Upper lobe of left lung (tissue), 6 donors: Measurements from ENCODE around the gene KRTAP9-6. TPM values are rescaled to one million over a fixed set of nuclear protein-coding genes. Genes with fewer than 3 reads are reported as not detected.

Experiments
- ATAC-seq, 2 donors: fragments of 200-7000 bp; cut with Tn5 transposase; one replicate each; pipeline ENCODE4 v1.9.1; 2022; ENCODE audit warnings: mild to moderate bottlenecking in 2 of 2, moderate library complexity in 2 of 2; ENCODE audit not compliant: low FRiP score in 2 of 2
- DNase-seq, 2 donors: peaks; one replicate each; pipeline ENCODE4 v3.0.0-alpha.2; 2019 to 2020
- H3K27ac ChIP-seq, 4 donors: fragments of 200-600 bp; sonication (generic); one replicate each; pipeline ENCODE4 v1.5.1; 2016 to 2019
- H3K27me3 ChIP-seq, 4 donors: fragments of 200-600 bp; sonication (generic); one replicate each; pipeline ENCODE4 v1.5.1; 2017 to 2019
- H3K36me3 ChIP-seq, 4 donors: fragments of 200-600 bp; sonication (generic); one replicate each; pipeline ENCODE4 v1.5.1; 2016 to 2019
- H3K4me1 ChIP-seq, 4 donors: fragments of 200-600 bp; sonication (generic); one replicate each; pipeline ENCODE4 v1.5.1; 2018 to 2019
- H3K4me3 ChIP-seq, 4 donors: fragments of 200-600 bp; sonication (generic); one replicate each; pipeline ENCODE4 v1.5.1; 2017 to 2019; ENCODE audit warnings: mild to moderate bottlenecking in 2 of 4, moderate library complexity in 1 of 4
- H3K9me3 ChIP-seq, 4 donors: fragments of 200-600 bp; sonication (generic); one replicate each; pipeline ENCODE4 v1.5.1; 2018 to 2019
- EP300 ChIP-seq, 4 donors: sonication (generic); formaldehyde crosslinking; IDR thresholded peaks; one replicate each; pipeline ENCODE4 v1.5.1; 2017; ENCODE audit warnings: antibody characterized with exemption in 4 of 4, control low read depth in 2 of 4
- POLR2A ChIP-seq, 4 donors: fragments of 450-650 bp; IDR thresholded peaks; one replicate each; pipeline ENCODE4 v1.5.1; 2016 to 2017; ENCODE audit warnings: antibody characterized with exemption in 4 of 4, mild to moderate bottlenecking in 2 of 4
- POLR2AphosphoS5 ChIP-seq, 2 donors: sonication (generic); formaldehyde crosslinking; IDR thresholded peaks; one replicate each; pipeline ENCODE4 v1.5.1; 2017; ENCODE audit warnings: antibody characterized with exemption in 2 of 2
- WGBS, 2 donors: methylation state at CpG; one replicate each; pipeline ENCODE4 v1.1.5; 2017 to 2018; 5-methylcytosine and 5-hydroxymethylcytosine counted together
- total RNA-seq, 6 donors: library from RNA; depleted of rRNA in 4 of 6; stranded (reverse); fragments of >200 nt in 4 of 6; gene quantifications; one replicate each; pipeline versions ENCODE4 v1.1.0 to v1.2.1, GENCODE V29; 2016 to 2021
- TF ChIP-seq, protein P1 (sequence below), 6 experiments: fragments of 450-650 bp in 4 of 6; fragments of 200-600 bp in 2 of 6; sonication (generic) in 2 of 6; IDR thresholded peaks; one replicate each; pipeline ENCODE4 v1.5.1; 2016 to 2019; ENCODE audit warnings: antibody characterized with exemption in 6 of 6
- donor health status: DM: no; HTN: no; CAD: no; lungs with moderate emphysema.
- donor health status: DM: no; HTN: yes; CAD: no; lungs with severe emphysema.

KRTAP9-6 gene
- total RNA-seq, 6 donors from 2014 or later, result not detected

DNA sequence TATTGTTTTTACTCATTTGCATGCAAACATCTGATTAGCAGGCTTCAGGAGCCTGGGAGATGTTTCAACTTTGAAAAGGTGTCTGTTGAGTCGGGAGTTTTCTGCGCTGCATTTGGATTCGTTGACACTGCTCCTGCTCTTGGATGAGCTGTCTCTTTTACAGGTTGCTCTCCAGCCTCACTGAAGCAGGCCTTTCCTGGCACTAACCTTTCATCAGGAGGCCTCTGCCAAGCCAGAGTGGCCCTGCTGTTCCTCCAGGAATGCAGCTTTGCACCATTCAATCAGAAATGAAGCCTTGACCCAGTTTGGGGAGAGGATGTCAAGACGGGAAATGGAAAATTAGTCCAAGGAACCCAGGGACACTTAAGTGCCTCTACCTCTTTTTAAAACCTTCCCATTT, 37.8 kb downstream of the KRTAP9-6 start:
- Histone ChIP-seq H3K27ac (no peak overlapping the region), H3K4me3 (no peak overlapping the region)
- WGBS, 2 donors, result 88% methylated on average over 4 of the region's 4 CpGs

DNA sequence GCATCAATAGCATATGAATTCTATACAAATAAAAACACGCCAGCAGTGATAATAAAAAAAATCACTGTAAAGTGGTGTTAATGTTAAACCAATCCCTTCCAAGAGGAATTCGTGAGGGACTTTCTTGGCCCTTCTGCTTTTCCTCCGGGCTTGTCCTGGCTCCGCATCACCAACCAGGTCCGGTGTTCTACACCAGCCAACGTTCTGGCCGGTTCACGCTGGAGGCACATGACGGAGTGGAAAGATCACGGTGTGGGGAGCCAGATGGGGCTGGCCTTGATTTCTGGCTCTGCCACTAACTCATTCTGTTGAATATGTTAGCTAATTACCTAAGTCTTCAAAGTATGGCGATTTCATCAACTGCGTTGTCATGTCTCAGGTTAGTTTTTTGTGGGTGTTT, 38.9 kb downstream of the KRTAP9-6 start:
- Histone ChIP-seq H3K27me3 (no peaks in the 10 kb centered on the region), H3K9me3 (no peaks in the 10 kb centered on the region), H3K36me3 (no peaks in the 10 kb centered on the region), H3K4me3 (no peak overlapping the region), H3K4me1 (peaks cover 0 to 13% (median 2%) of the 10 kb centered on the region in 4 donors), H3K27ac (no peak overlapping the region)
- WGBS, 2 donors, result 77 to 86% methylated on average over 12 of the region's 12 CpGs
- ATAC-seq (no peak), DNase-seq (no peak)
- TF ChIP-seq POLR2A (IDR thresholded peaks at IDR 0.05) (no peak), POLR2AphosphoS5 (IDR thresholded peaks at IDR 0.05) (no peak), EP300 (IDR thresholded peaks at IDR 0.05) (no peak)
- TF ChIP-seq, protein P1, sequence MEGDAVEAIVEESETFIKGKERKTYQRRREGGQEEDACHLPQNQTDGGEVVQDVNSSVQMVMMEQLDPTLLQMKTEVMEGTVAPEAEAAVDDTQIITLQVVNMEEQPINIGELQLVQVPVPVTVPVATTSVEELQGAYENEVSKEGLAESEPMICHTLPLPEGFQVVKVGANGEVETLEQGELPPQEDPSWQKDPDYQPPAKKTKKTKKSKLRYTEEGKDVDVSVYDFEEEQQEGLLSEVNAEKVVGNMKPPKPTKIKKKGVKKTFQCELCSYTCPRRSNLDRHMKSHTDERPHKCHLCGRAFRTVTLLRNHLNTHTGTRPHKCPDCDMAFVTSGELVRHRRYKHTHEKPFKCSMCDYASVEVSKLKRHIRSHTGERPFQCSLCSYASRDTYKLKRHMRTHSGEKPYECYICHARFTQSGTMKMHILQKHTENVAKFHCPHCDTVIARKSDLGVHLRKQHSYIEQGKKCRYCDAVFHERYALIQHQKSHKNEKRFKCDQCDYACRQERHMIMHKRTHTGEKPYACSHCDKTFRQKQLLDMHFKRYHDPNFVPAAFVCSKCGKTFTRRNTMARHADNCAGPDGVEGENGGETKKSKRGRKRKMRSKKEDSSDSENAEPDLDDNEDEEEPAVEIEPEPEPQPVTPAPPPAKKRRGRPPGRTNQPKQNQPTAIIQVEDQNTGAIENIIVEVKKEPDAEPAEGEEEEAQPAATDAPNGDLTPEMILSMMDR (IDR thresholded peaks at IDR 0.05), result no peak

More for the DNA sequence above, 37.8 kb downstream of the KRTAP9-6 start:
- no peaks in the 10 kb centered on the region for H3K27me3 ChIP-seq
- H3K9me3 ChIP-seq, result no peaks in the 10 kb centered on the region
- ATAC-seq (no peak), DNase-seq (no peak)
- TF ChIP-seq POLR2AphosphoS5 (IDR thresholded peaks at IDR 0.05) (no peak), POLR2A (IDR thresholded peaks at IDR 0.05) (no peak), EP300 (IDR thresholded peaks at IDR 0.05) (no peak)
- TF ChIP-seq, protein P1 (IDR thresholded peaks at IDR 0.05), result no peak
- no peaks in the 10 kb centered on the region for H3K36me3 ChIP-seq
- peaks cover 0 to 6% (median under 1%) of the 10 kb centered on the region in 4 donors for H3K4me1 ChIP-seq

DNA sequence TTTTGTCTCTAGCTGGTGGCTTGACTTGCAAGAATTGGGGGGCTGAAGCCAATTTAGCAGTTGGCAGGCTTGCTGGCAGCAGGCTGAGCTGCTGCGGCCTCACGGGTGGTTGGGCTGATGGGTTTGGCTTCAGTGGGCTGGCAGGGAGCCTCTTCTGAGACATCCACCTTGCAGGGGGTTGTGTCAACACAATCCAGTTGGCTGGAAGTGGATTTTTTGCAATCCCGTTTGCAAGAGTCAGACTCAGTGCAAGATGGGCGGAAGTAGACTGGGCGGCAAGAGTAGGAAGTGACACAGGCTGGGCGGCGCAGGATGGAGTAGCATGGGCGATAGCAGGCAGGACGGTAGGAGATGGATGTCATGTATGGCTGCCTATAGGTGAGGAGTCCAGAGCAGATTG, 42.5 kb downstream of the KRTAP9-6 start:
- Histone ChIP-seq H3K4me3 (no peak overlapping the region), H3K36me3 (no peaks in the 10 kb centered on the region), H3K27ac (peak overlapping the region in 2 of 4 donors; percentile 26 to 53), H3K9me3 (no peaks in the 10 kb centered on the region), H3K4me1 (peaks cover 0 to 13% (median 2%) of the 10 kb centered on the region in 4 donors), H3K27me3 (no peaks in the 10 kb centered on the region)
- DNase-seq (peak in 1 of 2 donors; percentile 49), ATAC-seq (peak; percentile 48 to 68)
- TF ChIP-seq EP300 (IDR thresholded peaks at IDR 0.05) (no peak), POLR2AphosphoS5 (IDR thresholded peaks at IDR 0.05) (no peak), POLR2A (IDR thresholded peaks at IDR 0.05) (no peak)
- TF ChIP-seq, protein P1 (IDR thresholded peaks at IDR 0.05), result no peak
- 72 to 79% methylated on average over 6 to 9 of the region's 9 CpGs for WGBS, 2 donors

DNA sequence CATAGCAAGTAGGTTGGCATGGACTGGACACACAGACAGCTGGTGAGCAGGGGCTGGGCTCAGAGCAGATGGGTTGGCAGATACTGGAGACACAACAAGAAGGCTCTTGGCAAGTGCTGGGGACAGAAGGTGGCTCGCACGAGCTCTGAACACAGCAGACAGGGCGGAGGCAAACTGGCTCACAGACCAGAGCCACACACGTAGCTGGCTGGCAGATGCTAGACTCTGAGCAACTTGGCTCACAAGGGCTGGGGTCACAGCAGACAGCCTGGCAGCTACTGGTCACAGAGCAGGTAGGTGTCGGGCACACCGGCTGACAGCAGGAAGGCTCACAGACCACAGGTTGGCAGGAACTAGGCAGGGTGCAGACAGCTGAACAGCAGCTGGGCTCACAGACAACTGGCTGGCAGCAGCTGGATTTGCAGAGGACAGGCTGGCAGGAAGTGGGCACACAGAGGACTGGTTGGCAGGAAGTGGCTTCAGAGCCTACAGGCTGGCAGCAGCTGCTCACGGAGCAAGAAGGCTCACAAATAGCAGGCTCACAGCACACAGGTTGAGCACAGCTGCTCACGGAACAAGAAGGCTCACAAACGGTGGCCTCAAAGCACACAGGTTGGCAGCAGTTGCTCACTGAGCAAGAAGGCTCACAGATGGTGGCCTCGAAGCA, 43.2 kb downstream of the KRTAP9-6 start:
- ATAC-seq, result peak; percentile 49 to 78
- 40 to 50% methylated on average over 3 to 10 of the region's 10 CpGs for WGBS, 2 donors
- Histone ChIP-seq H3K9me3 (no peaks in the 10 kb centered on the region), H3K27ac (peak overlapping the region; percentile 26 to 53 (median 38)), H3K4me1 (peaks cover 0 to 13% (median 2%) of the 10 kb centered on the region in 4 donors), H3K4me3 (peak overlapping the region in 1 of 4 donors; percentile 4), H3K36me3 (no peaks in the 10 kb centered on the region), H3K27me3 (no peaks in the 10 kb centered on the region)
- TF ChIP-seq POLR2A (IDR thresholded peaks at IDR 0.05), result no peak
- TF ChIP-seq POLR2AphosphoS5 (IDR thresholded peaks at IDR 0.05), result peak in 1 of 2 donors; percentile 11
- TF ChIP-seq, protein P1 (IDR thresholded peaks at IDR 0.05), result no peak
- no peak for TF ChIP-seq EP300 (IDR thresholded peaks at IDR 0.05)
- peak in 1 of 2 donors; percentile 52 for DNase-seq
